ENCODE results near the gene PCDHGA10. TPM values are rescaled to one million over a fixed set of nuclear protein-coding genes. Genes with fewer than 3 reads are reported as not detected.

PCDHGA10 gene
- total RNA-seq (10 to 100 TPM; 11.3 to 11.7 TPM), polyA plus RNA-seq (ENCODE audit: insufficient read depth, low read depth, low replicate concordance) (1.2 TPM)
- long read RNA-seq, donor 1, full-length matches to known transcripts, result 3 of 3 reads
- long read RNA-seq, donor 1, partial matches to known transcripts, result 0 of 3 reads
- long read RNA-seq, donor 1, other reads (novel, unspliced or antisense), result 0 of 3 reads
- long read RNA-seq, donor 2, full-length matches to known transcripts, result 3 of 3 reads
- long read RNA-seq, donor 2, partial matches to known transcripts, result 0 of 3 reads
- long read RNA-seq, donor 2, other reads (novel, unspliced or antisense), result 0 of 3 reads

GRCh38 chr5:141412854-141413539 is at the start of gene PCDHGA10:
TSS of gene PCDHGA10 (plus strand) at chr5:141412987. CDS start at chr5:141413176, 189 bp downstream.
- 9 to 28% methylated on average over 27 to 31 of the region's 31 CpGs for WGBS, 2 donors
- peak; percentile 74 for DNase-seq
- Histone ChIP-seq H3K4me3 (peak within 1 kb of the TSS in 1 of 2 donors; percentile 36), H3K4me1 (no peaks in the 10 kb centered on the region), H3K27ac (no peak within 1 kb of the TSS), H3K27me3 (no peaks in the 10 kb centered on the region), H3K9me3 (no peaks in the 10 kb centered on the region), H3K36me3 (ENCODE audit: low read depth, missing control alignments) (no peaks in the 10 kb centered on the region)
- intact Hi-C loops (cut with DNase I; ENCODE audit: low total_unique reads), result no loop called here
- TF ChIP-seq POLR2A (IDR thresholded peaks at IDR 0.05), result no peak
- TF ChIP-seq CTCF (IDR thresholded peaks at IDR 0.05), result peak in 2 of 3 experiments; percentile 27 to 32

GRCh38 chr5:141363952-141364660 is 48.7 kb upstream of the PCDHGA10 start, which contains the start of gene PCDHGA5:
TSS of gene PCDHGA5 (plus strand) at chr5:141364162. CDS start at chr5:141364331, 169 bp downstream.
- Histone ChIP-seq H3K4me1 (no peaks in the 10 kb centered on the region), H3K4me3 (peak within 1 kb of the TSS in 1 of 2 donors; percentile 27), H3K36me3 (ENCODE audit: low read depth, missing control alignments) (no peaks in the 10 kb centered on the region), H3K27ac (no peak within 1 kb of the TSS), H3K27me3 (no peaks in the 10 kb centered on the region), H3K9me3 (no peaks in the 10 kb centered on the region)
- no peak for DNase-seq
- WGBS, 2 donors, result 17 to 20% methylated on average over 28 to 34 of the region's 34 CpGs
- TF ChIP-seq CTCF (IDR thresholded peaks at IDR 0.05) (no peak), POLR2A (IDR thresholded peaks at IDR 0.05) (no peak)
- intact Hi-C loops (cut with DNase I; ENCODE audit: low total_unique reads), result no loop called here

- no peak for DNase-seq
- H3K4me3 ChIP-seq, result no peak overlapping the region
- 28 to 34% methylated on average over 22 to 46 of the region's 46 CpGs for WGBS, 2 donors
Measured at GRCh38 chr5:141366016-141366896, 46.5 kb upstream of the PCDHGA10 start.

More at GRCh38 chr5:141366016-141366896, 46.5 kb upstream of the PCDHGA10 start:
- TF ChIP-seq CTCF (IDR thresholded peaks at IDR 0.05) (no peak), POLR2A (IDR thresholded peaks at IDR 0.05) (no peak)
- Histone ChIP-seq H3K9me3 (no peaks in the 10 kb centered on the region), H3K36me3 (ENCODE audit: low read depth, missing control alignments) (no peaks in the 10 kb centered on the region), H3K27me3 (no peaks in the 10 kb centered on the region), H3K4me1 (no peaks in the 10 kb centered on the region), H3K27ac (no peak overlapping the region)
- intact Hi-C loops (cut with DNase I; ENCODE audit: low total_unique reads), result no loop called here

Measured in testis (tissue), 5 donors.